Panc1 (cell line): ENCODE results near the gene MEGF11. TPM values are rescaled to one million over a fixed set of nuclear protein-coding genes. Genes with fewer than 3 reads are reported as not detected.

Experiments used
- ATAC-seq: fragments of 200-7000 bp; cut with Tn5 transposase; 2 replicates; pipeline ENCODE4 v1.9.1; 2020; ENCODE audit warnings: mild to moderate bottlenecking, moderate library complexity
- BruUV-seq: library from RNA; stranded (reverse); fragments of 400-500 nt; replicated peaks from 2 replicates; lab custom pipeline; 2021; lab: Mats Ljungman, UMichigan
- CTCF ChIA-PET: fragments of 300-600 bp; sonication (Branson Sonifier 250); formaldehyde crosslinking; loops from one replicate; lab custom pipeline; 2022; ENCODE audit warnings: antibody characterized with exemption; lab: Charles Lee
- POLR2A ChIA-PET: fragments of 300-600 bp; sonication (Branson Sonifier 250); formaldehyde crosslinking; loops from one replicate; lab custom pipeline; 2022; ENCODE audit warnings: antibody characterized with exemption; lab: Charles Lee
- DNase-seq: peaks from one replicate; pipeline ENCODE4 v3.0.0-alpha.2; 2010; ENCODE audit warnings: low read depth, low spot score
- H3K27ac ChIP-seq: 2 replicates; pipeline ENCODE4 v1.5.1; 2011; ENCODE audit warnings: mild to moderate bottlenecking, low read length, inconsistent platforms
- H3K27me3 ChIP-seq: fragments of 200-500 bp; sonication (Bioruptor generic); 2 replicates; pipeline ENCODE4 v1.6.0; 2014; ENCODE audit warnings: low read length, inconsistent platforms; ENCODE audit not compliant: control insufficient read depth, insufficient read depth
- H3K36me3 ChIP-seq: fragments of 200-500 bp; sonication (Bioruptor generic); 2 replicates; pipeline ENCODE4 v1.5.1; 2014; ENCODE audit warnings: inconsistent platforms, mild to moderate bottlenecking, low read length, moderate library complexity; ENCODE audit not compliant: control insufficient read depth, insufficient read depth
- H3K4me1 ChIP-seq: 2 replicates; pipeline ENCODE4 v1.5.1; 2011; ENCODE audit warnings: inconsistent platforms, mild to moderate bottlenecking, low read length, moderate library complexity; ENCODE audit not compliant: control insufficient read depth, insufficient read depth
- H3K4me3 ChIP-seq, 2 experiments: 2 replicates each; pipeline ENCODE4 v1.5.1; 2011 to 2012; ENCODE audit warnings: low read depth in 2 of 2, low read length in 2 of 2, mild to moderate bottlenecking in 2 of 2, inconsistent platforms in 1 of 2, moderate library complexity in 1 of 2
- H3K9me3 ChIP-seq: fragments of 200-500 bp; sonication (Bioruptor generic); 2 replicates; pipeline ENCODE4 v1.5.1; 2014; ENCODE audit warnings: low read depth, mild to moderate bottlenecking, inconsistent platforms, low read length, moderate library complexity; ENCODE audit not compliant: control insufficient read depth, insufficient read depth
- POLR2AphosphoS5 ChIP-seq: IDR thresholded peaks from 2 replicates; pipeline ENCODE4 v1.6.1; 2012; ENCODE audit warnings: mild to moderate bottlenecking, low read depth, low read length, moderate library complexity
- REST ChIP-seq, 2 experiments: IDR thresholded peaks; 2 replicates each; pipeline ENCODE4 v1.6.1; 2011 to 2012; ENCODE audit warnings: low read depth in 2 of 2, control low read depth in 1 of 2, low read length in 1 of 2, mild to moderate bottlenecking in 1 of 2, moderate library complexity in 1 of 2; ENCODE audit not compliant: insufficient read depth in 1 of 2
- SIN3A ChIP-seq: IDR thresholded peaks from 2 replicates; pipeline ENCODE4 v1.6.1; 2012; ENCODE audit warnings: low read depth, mild to moderate bottlenecking, low read length, moderate library complexity, borderline replicate concordance; ENCODE audit not compliant: insufficient read depth
- TCF7L2 ChIP-seq: IDR thresholded peaks from 2 replicates; pipeline ENCODE4 v1.6.1; 2011; ENCODE audit warnings: mild to moderate bottlenecking, low read depth, low read length, inconsistent platforms
- in situ Hi-C: cut with HindIII; loops from 2 replicates; pipeline ENCODE4 v1.10.0; 2016; ENCODE audit warnings: low sequenced_read_pairs, low pct_unique_long_range_greater_than_20kb
- intact Hi-C: fragments of 100-400 bp; cut with micrococcal nuclease; formaldehyde crosslinking; loops from one replicate; pipeline ENCODE4 v1.10.0; 2022; ENCODE audit not compliant: unreplicated experiment
- total RNA-seq: library from RNA; stranded (reverse); gene quantifications from one replicate; pipeline ENCODE4 v1.2.1, GENCODE V29; 2021; ENCODE audit not compliant: unreplicated experiment
- TF ChIP-seq, protein P1 (sequence below): fragments of 450-650 bp; IDR thresholded peaks from 2 replicates; pipeline ENCODE4 v1.5.1; 2017; ENCODE audit warnings: mild to moderate bottlenecking

MEGF11 gene
- total RNA-seq, 1 experiment from 2014 or later, result 0.95 TPM

DNA sequence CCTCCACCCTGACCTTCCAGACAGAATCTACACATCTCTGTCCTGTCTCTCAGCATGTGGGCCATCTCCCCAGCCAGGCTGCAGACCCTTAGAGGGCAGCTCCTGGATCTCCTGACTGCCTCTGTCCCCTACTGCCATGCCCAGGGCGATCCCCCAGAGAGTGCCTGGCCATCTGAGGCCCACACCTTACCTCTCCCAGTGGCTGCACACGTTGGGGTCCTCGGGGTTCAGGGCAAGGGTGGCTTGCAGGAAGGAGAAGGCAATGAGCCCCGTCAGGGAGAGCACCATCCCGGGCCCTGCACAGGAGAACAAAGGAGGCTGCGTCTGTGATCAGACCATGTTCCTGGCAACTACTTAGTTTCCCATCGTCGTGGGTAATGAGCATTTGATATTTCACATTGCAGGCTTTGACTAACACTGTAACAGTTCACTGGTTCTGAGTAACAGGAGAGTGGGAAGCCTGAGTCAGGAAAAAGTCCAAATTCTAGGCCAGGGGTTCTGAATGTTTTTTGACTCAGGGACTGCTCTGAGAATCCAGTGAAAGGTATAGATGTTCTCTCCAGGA lies 125.4 kb downstream of the MEGF11 start:
- no peaks in the 10 kb centered on the region; the same call in 1 of the 2 replicates for H3K4me1 ChIP-seq
- no peak for ATAC-seq
- ChIA-PET CTCF (no interaction called here), POLR2A (no interaction called here)
- no peaks in the 10 kb centered on the region for H3K36me3 ChIP-seq
- H3K9me3 ChIP-seq, result no peaks in the 10 kb centered on the region
- no peak for DNase-seq
- H3K27ac ChIP-seq, result no peak overlapping the region
- TF ChIP-seq TCF7L2 (no peak), POLR2AphosphoS5 (no peak), SIN3A (no peak), REST (IDR thresholded peaks at IDR 0.05; ENCODE audit: insufficient read depth in 1 of 2, low read depth in 2 of 2, low read length in 1 of 2) (no peak)
- TF ChIP-seq, protein P1, sequence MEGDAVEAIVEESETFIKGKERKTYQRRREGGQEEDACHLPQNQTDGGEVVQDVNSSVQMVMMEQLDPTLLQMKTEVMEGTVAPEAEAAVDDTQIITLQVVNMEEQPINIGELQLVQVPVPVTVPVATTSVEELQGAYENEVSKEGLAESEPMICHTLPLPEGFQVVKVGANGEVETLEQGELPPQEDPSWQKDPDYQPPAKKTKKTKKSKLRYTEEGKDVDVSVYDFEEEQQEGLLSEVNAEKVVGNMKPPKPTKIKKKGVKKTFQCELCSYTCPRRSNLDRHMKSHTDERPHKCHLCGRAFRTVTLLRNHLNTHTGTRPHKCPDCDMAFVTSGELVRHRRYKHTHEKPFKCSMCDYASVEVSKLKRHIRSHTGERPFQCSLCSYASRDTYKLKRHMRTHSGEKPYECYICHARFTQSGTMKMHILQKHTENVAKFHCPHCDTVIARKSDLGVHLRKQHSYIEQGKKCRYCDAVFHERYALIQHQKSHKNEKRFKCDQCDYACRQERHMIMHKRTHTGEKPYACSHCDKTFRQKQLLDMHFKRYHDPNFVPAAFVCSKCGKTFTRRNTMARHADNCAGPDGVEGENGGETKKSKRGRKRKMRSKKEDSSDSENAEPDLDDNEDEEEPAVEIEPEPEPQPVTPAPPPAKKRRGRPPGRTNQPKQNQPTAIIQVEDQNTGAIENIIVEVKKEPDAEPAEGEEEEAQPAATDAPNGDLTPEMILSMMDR, result no peak
- no peak overlapping the region for H3K4me3 ChIP-seq
- no TSS peak for BruUV-seq
- intact Hi-C loops, result no loop called here
- peaks cover 11% of the 10 kb centered on the region for H3K27me3 ChIP-seq
- in situ Hi-C loops, result no loop called here

- ChIA-PET POLR2A (no interaction called here), CTCF (no interaction called here)
- H3K27ac ChIP-seq, result no peak overlapping the region
- H3K4me3 ChIP-seq, result no peak overlapping the region
- peaks cover 11% of the 10 kb centered on the region for H3K27me3 ChIP-seq
- DNase-seq (no peak), ATAC-seq (no peak)
- in situ Hi-C loops (no loop called here), intact Hi-C loops (no loop called here)
- H3K9me3 ChIP-seq, result no peaks in the 10 kb centered on the region
- no TSS peak for BruUV-seq
- no peaks in the 10 kb centered on the region for H3K36me3 ChIP-seq
- H3K4me1 ChIP-seq, result no peaks in the 10 kb centered on the region; the same call in 1 of the 2 replicates
- no peak for TF ChIP-seq REST (IDR thresholded peaks at IDR 0.05; ENCODE audit: insufficient read depth in 1 of 2, low read depth in 2 of 2, low read length in 1 of 2)
- TF ChIP-seq SIN3A, result no peak
Measured at GRCh38 chr15:66126456-66126855, 127.1 kb downstream of the MEGF11 start.
